Smooth muscle cell (in vitro differentiated cells): ENCODE data around the gene TMEM151A. TPM values are rescaled to one million over a fixed set of nuclear protein-coding genes. Genes with fewer than 3 reads are reported as not detected.

Source experiments
- DNase-seq: peaks from one replicate; lab custom pipeline; 2025; ENCODE audit not compliant: unreplicated experiment; lab: John Stamatoyannopoulos, UW
- H2AFZ ChIP-seq: fragments of 200-600 bp; sonication (generic); 2 replicates; pipeline ENCODE4 v1.6.0; 2016; ENCODE audit warnings: antibody characterized with exemption, low read depth, mild to moderate bottlenecking
- H3F3A ChIP-seq: fragments of 200-600 bp; sonication (generic); 2 replicates; pipeline ENCODE4 v1.6.0; 2017; ENCODE audit warnings: antibody characterized with exemption, low read depth
- H3K27ac ChIP-seq: fragments of 200-600 bp; sonication (generic); 2 replicates; pipeline ENCODE4 v1.5.1; 2016; ENCODE audit warnings: low read depth, mild to moderate bottlenecking
- H3K27me3 ChIP-seq: fragments of 200-600 bp; sonication (generic); 2 replicates; pipeline ENCODE4 v1.6.1; 2016; ENCODE audit warnings: low read depth, mild to moderate bottlenecking
- H3K36me3 ChIP-seq: fragments of 200-600 bp; sonication (generic); 2 replicates; pipeline ENCODE4 v1.5.1; 2016; ENCODE audit warnings: low read depth
- H3K4me1 ChIP-seq: fragments of 200-600 bp; sonication (generic); 2 replicates; pipeline ENCODE4 v1.5.1; 2016; ENCODE audit warnings: low read depth
- H3K4me2 ChIP-seq: fragments of 200-600 bp; sonication (generic); 2 replicates; pipeline ENCODE4 v1.6.0; 2016; ENCODE audit warnings: mild to moderate bottlenecking
- H3K4me3 ChIP-seq: fragments of 200-600 bp; sonication (generic); 2 replicates; pipeline ENCODE4 v1.5.1; 2016; ENCODE audit warnings: mild to moderate bottlenecking
- H3K79me2 ChIP-seq: fragments of 200-600 bp; sonication (generic); 2 replicates; pipeline ENCODE4 v1.6.0; 2016; ENCODE audit warnings: low read depth, mild to moderate bottlenecking
- H3K9ac ChIP-seq: fragments of 200-600 bp; sonication (generic); 2 replicates; pipeline ENCODE4 v1.6.0; 2016; ENCODE audit warnings: low read depth
- H3K9me3 ChIP-seq: fragments of 200-600 bp; sonication (generic); replicated peaks from 2 replicates; pipeline ENCODE4 v1.5.1; 2016; ENCODE audit warnings: low read depth
- H4K20me1 ChIP-seq: fragments of 200-600 bp; sonication (generic); 2 replicates; pipeline ENCODE4 v1.6.0; 2016; ENCODE audit warnings: low read depth
- WGBS: methylation state at CpG from one replicate; pipeline ENCODE4 v1.1.7; 2016; ENCODE audit warnings: low lambda C conversion rate; 5-methylcytosine and 5-hydroxymethylcytosine counted together
- polyA plus RNA-seq: library from polyadenylated mRNA; unstranded; fragments of >200 nt; fragmentation: Nextera tagmentation; extraction: Ambion mirVana; gene quantifications from 2 replicates; pipeline ENCODE4 v1.2.1, GENCODE V29; 2016
- total RNA-seq: library from RNA; depleted of rRNA; stranded (reverse); fragments of >200 nt; gene quantifications from 2 replicates; pipeline ENCODE4 v1.2.3, GENCODE V29; 2014
- TF ChIP-seq, protein P1 (sequence below): fragments of 200-600 bp; sonication (generic); IDR thresholded peaks from 2 replicates; pipeline ENCODE4 v1.5.1; 2017; ENCODE audit warnings: borderline replicate concordance, mild to moderate bottlenecking, antibody characterized with exemption; ENCODE audit not compliant: insufficient read depth, poor library complexity, severe bottlenecking

TMEM151A gene
- total and polyA plus RNA-seq, 2 experiments from 2014 or later = 0.18 to 0.64 TPM

DNA sequence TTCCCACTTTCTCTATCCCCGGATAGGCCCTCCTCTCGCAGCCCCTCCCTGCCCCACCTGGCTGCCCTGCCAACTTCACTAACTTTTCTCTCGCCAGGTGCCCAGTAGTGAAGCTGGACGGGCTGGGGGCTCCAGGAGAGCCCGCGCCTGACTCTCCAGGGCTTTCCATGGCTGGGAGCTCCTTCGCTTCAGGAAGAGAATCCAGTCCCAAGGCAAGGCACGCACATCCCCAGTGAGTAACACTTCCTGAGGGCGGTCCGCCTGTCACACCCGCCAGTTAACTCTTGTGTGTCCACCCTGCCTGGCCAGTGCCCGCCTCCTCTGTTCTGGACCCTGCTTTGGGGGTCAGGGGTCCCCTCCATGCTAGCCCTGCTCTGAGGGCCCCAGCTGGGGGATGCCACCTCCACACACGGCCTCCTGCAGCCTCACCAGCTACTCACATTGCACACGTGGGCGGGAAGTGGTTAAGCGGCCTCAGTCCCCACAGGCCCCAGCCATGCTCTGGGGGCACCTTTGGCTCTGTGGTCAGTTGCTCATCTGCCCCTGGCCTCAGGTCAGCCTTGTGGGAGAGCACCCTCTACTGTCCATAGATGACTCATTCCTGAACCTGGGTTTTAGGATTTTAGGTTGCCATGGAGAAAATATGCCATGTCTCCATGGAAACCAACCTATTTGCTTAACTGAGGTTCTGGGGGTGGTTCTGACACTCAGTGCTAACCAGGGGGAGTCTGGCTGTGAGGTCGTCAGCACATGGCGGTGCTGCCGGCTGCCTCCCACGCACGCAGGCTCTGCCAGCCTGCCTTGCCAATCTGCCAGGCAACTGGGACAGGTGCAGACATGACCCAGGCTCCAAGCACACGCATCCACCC, 44.8 kb downstream of the TMEM151A start, which contains the start of gene RIN1:
TSS of gene RIN1 (minus strand) at position 201 of the 869 bp plus-strand sequence. CDS start at position 169, 32 bp downstream.
- peaks cover 4% of the 10 kb centered on the region for H4K20me1 ChIP-seq
- H3K9me3 ChIP-seq = no peaks in the 10 kb centered on the region
- peaks cover 16% of the 10 kb centered on the region for H3K4me1 ChIP-seq
- peaks cover 16% of the 10 kb centered on the region for H3F3A ChIP-seq
- peak within 1 kb of the TSS; percentile 95 for H3K9ac ChIP-seq
- H3K27ac ChIP-seq = peak within 1 kb of the TSS; percentile 98
- 7% methylated on average over 22 of the region's 22 CpGs for WGBS
- H3K79me2 ChIP-seq = peaks cover 9% of the 10 kb centered on the region
- peak within 1 kb of the TSS; percentile 64 for H3K4me3 ChIP-seq
- H3K27me3 ChIP-seq = no peaks in the 10 kb centered on the region
- peak within 1 kb of the TSS; percentile 89 for H3K4me2 ChIP-seq
- TF ChIP-seq, protein P1, sequence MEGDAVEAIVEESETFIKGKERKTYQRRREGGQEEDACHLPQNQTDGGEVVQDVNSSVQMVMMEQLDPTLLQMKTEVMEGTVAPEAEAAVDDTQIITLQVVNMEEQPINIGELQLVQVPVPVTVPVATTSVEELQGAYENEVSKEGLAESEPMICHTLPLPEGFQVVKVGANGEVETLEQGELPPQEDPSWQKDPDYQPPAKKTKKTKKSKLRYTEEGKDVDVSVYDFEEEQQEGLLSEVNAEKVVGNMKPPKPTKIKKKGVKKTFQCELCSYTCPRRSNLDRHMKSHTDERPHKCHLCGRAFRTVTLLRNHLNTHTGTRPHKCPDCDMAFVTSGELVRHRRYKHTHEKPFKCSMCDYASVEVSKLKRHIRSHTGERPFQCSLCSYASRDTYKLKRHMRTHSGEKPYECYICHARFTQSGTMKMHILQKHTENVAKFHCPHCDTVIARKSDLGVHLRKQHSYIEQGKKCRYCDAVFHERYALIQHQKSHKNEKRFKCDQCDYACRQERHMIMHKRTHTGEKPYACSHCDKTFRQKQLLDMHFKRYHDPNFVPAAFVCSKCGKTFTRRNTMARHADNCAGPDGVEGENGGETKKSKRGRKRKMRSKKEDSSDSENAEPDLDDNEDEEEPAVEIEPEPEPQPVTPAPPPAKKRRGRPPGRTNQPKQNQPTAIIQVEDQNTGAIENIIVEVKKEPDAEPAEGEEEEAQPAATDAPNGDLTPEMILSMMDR = peak; percentile 24
- DNase-seq = peak; percentile 71
- H3K36me3 ChIP-seq = no peaks in the 10 kb centered on the region
- no peak within 1 kb of the TSS for H2AFZ ChIP-seq

DNA sequence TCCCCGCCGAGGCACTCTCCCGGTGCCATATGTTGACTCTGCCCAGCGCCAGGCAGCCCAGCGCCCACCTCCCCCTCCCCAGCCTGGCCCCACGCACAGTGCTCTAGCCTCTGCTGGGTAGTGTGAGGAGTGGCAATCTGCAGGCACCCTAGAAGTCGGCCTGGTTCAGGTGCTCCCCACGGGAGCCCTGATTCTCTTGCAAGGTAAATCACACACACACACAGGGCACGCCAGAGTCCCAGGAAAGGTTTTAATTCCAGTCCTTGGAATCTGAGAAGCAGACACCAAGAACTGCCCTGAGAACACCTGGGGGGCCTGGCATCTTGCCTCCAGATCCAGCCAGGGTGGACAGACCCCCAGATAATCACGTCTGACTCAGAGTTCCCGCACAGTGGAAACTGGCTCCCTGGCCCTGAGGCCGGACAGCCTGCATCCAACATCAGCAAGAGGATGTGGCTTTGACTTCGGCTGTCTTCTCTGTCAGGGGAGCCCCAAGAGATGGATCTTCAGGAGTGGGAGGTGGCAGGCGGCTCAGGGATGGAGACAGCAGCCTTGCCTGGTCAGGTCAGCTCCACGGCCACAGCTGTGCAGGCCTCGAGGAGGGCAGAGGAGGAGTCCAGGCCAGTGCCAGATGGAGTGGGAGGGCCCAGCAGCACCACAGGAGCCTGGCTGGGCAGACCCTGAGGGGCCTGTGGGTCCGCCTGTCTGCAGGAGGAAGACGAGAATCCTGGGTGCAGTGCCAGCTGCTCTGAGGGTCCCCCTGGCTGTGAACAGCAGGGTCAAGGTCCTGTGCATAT, 45.6 kb downstream of the TMEM151A start:
- Histone ChIP-seq H3K9me3 (no peaks in the 10 kb centered on the region), H3K9ac (peak overlapping the region; percentile 95), H3K4me1 (peaks cover 16% of the 10 kb centered on the region), H3K4me2 (peak overlapping the region; percentile 89), H3K27ac (peak overlapping the region; percentile 98), H3K36me3 (no peaks in the 10 kb centered on the region), H3K79me2 (peaks cover 11% of the 10 kb centered on the region), H3K27me3 (no peaks in the 10 kb centered on the region), H3F3A (peaks cover 16% of the 10 kb centered on the region), H3K4me3 (no peak overlapping the region), H4K20me1 (peaks cover 4% of the 10 kb centered on the region), H2AFZ (no peak overlapping the region)
- 61% methylated on average over 18 of the region's 18 CpGs for WGBS
- DNase-seq = no peak
- TF ChIP-seq, protein P1 = no peak

DNA sequence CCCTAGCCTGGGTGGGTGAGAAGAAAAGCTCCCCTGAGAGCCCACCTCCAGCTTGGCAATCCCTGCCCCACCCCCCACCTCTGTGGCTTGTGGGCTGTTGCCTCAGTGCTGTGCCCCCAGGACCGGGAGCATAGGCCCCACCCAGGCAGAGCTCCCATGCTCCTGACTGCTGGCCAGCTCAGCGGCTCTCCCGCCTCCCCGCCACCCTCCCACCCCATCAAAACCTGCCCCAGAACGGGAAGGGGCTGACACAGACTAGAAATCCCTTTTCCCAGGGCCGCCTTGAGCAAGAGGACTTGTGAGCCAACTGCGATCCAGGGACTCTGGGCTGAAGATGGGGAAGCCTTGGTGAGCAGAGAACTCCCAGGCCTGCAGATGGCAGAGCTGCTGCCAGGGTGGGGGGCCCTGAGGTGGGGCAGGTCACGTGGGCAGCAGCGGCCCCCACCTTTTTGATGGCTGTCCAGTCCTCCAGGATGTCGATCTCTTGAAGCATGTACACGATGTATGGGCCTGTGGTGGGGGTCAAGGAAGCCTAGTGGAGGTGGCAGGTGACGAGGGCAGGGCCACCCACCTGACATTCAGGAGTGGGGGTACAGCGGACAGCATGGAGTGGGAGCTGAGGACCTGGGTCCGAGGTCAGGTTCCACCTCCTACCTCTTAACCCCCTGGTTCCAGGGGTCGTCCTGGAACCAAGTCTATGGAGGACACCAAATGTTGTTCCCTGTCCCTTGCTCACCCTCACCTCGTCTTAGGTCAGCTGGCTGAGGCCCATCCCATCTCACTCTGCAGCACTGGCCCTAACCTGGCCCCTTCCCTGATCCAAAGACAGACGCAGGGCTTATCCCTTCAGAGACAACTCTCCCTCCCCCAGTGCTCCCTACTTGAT, 46.8 kb downstream of the TMEM151A start:
- no peak overlapping the region for H2AFZ ChIP-seq
- H3K4me3 ChIP-seq = no peak overlapping the region
- no peaks in the 10 kb centered on the region for H3K27me3 ChIP-seq
- no peaks in the 10 kb centered on the region for H3K36me3 ChIP-seq
- WGBS = 91% methylated on average over 16 of the region's 17 CpGs
- no peaks in the 10 kb centered on the region for H3K9me3 ChIP-seq
- H3K9ac ChIP-seq = no peak overlapping the region
- peaks cover 4% of the 10 kb centered on the region for H4K20me1 ChIP-seq
- H3F3A ChIP-seq = peaks cover 16% of the 10 kb centered on the region
- no peak for DNase-seq
- H3K4me1 ChIP-seq = peaks cover 16% of the 10 kb centered on the region
- H3K79me2 ChIP-seq = peaks cover 21% of the 10 kb centered on the region
- TF ChIP-seq, protein P1 = no peak
- peak overlapping the region; percentile 98 for H3K27ac ChIP-seq
- H3K4me2 ChIP-seq = no peak overlapping the region
